Loucy (cell line): ENCODE measurements around the gene NOC2L.

Experiments used
- H2AFZ ChIP-seq: fragments of 200-600 bp; sonication (generic); 2 replicates; pipeline ENCODE4 v1.6.0; 2016; ENCODE audit warnings: antibody characterized with exemption, mild to moderate bottlenecking, low read length, moderate library complexity
- H3F3A ChIP-seq: fragments of 200-600 bp; 2 replicates; pipeline ENCODE4 v1.6.0; 2016; ENCODE audit warnings: antibody characterized with exemption, low read depth, mild to moderate bottlenecking
- H3K27me3 ChIP-seq: fragments of 200-600 bp; sonication (generic); 2 replicates; pipeline ENCODE4 v1.6.1; 2014; ENCODE audit warnings: low read length, mild to moderate bottlenecking; ENCODE audit not compliant: insufficient read depth, poor library complexity, severe bottlenecking
- H3K36me3 ChIP-seq: fragments of 200-600 bp; sonication (generic); 2 replicates; pipeline ENCODE4 v1.6.1; 2016; ENCODE audit warnings: low read length; ENCODE audit not compliant: insufficient read depth
- H3K4me1 ChIP-seq: fragments of 200-600 bp; sonication (generic); 2 replicates; pipeline ENCODE4 v1.5.1; 2014; ENCODE audit warnings: low read length, mild to moderate bottlenecking; ENCODE audit not compliant: insufficient read depth, poor library complexity, severe bottlenecking
- H3K4me2 ChIP-seq: fragments of 200-600 bp; sonication (generic); 2 replicates; pipeline ENCODE4 v1.6.0; 2014; ENCODE audit warnings: antibody characterized with exemption, low read length, low read depth, mild to moderate bottlenecking; ENCODE audit not compliant: poor library complexity, severe bottlenecking
- H3K4me3 ChIP-seq: fragments of 200-600 bp; sonication (generic); 2 replicates; pipeline ENCODE4 v1.5.1; 2014; ENCODE audit warnings: low read length, mild to moderate bottlenecking, mixed read lengths; ENCODE audit not compliant: poor library complexity, severe bottlenecking
- H3K79me2 ChIP-seq: fragments of 200-600 bp; sonication (generic); 2 replicates; pipeline ENCODE4 v1.6.1; 2014; ENCODE audit warnings: low read length; ENCODE audit not compliant: insufficient read depth
- H3K9ac ChIP-seq: fragments of 200-600 bp; sonication (generic); 2 replicates; pipeline ENCODE4 v1.6.0; 2014; ENCODE audit warnings: mild to moderate bottlenecking, low read depth, low read length, moderate library complexity; ENCODE audit not compliant: poor library complexity, severe bottlenecking
- H3K9me2 ChIP-seq: fragments of 200-600 bp; sonication (generic); replicated peaks from 2 replicates; pipeline ENCODE4 v1.6.1; 2016; ENCODE audit warnings: low read depth, low read length, mixed read lengths
- H3K9me3 ChIP-seq: fragments of 200-600 bp; sonication (generic); 2 replicates; pipeline ENCODE4 v1.6.1; 2014; ENCODE audit warnings: mild to moderate bottlenecking, antibody characterized with exemption, low read length, low read depth; ENCODE audit not compliant: insufficient read depth
- H4K20me1 ChIP-seq: fragments of 200-600 bp; sonication (generic); 2 replicates; pipeline ENCODE4 v1.6.0; 2014; ENCODE audit warnings: antibody characterized with exemption, low read length, mild to moderate bottlenecking; ENCODE audit not compliant: insufficient read depth, poor library complexity, severe bottlenecking
- CTCF ChIP-seq: fragments of 200-600 bp; sonication (generic); conservative IDR thresholded peaks from 2 replicates; pipeline ENCODE4 v1.5.1; 2014; ENCODE audit warnings: mild to moderate bottlenecking, antibody characterized with exemption, low read length
- EZH2phosphoT487 ChIP-seq: fragments of 200-600 bp; IDR thresholded peaks from 2 replicates; pipeline ENCODE4 v1.6.1; 2018; ENCODE audit warnings: antibody characterized with exemption, mild to moderate bottlenecking, moderate library complexity, borderline replicate concordance

The NOC2L gene

DNA sequence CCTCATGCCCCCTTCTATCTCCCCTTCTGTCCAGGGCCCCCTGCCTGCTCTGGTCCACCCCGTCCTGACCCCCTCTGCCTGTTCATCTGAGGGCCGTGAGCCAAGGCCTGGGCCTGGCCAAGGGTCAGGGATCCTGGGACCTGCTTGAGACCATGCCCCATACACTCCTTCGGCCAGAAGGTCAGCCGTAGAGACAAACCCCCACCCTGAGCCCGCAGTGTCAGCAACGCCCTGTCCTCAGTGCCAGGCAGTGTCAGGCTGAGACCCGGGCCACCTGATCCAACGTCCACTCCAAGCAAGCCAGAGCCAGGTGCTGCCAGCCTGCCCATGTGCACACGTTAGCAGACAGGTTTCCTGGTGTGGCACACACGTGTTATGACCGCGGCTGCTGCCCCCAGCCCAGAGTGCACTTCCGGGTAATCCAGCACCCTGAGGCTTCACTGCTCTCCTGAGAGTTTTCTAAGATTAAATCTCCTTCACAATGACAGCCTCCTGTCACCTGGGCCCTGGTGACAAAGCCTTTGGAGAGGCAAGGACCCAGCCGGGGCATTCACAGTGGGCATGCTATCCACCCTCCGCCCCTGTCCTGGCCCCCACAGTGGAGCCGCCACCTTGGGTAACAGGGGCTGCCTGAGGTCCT, 45.4 kb downstream of the NOC2L start:
- H4K20me1 ChIP-seq, result no peaks in the 10 kb centered on the region
- no peaks in the 10 kb centered on the region for H3K27me3 ChIP-seq
- no peaks in the 10 kb centered on the region for H3K79me2 ChIP-seq
- H3K9ac ChIP-seq, result no peak overlapping the region
- no peaks in the 10 kb centered on the region for H3F3A ChIP-seq
- no peaks in the 10 kb centered on the region for H3K9me2 ChIP-seq
- no peaks in the 10 kb centered on the region for H3K9me3 ChIP-seq
- H3K4me3 ChIP-seq, result no peak overlapping the region
- no peaks in the 10 kb centered on the region for H3K36me3 ChIP-seq
- TF ChIP-seq EZH2phosphoT487, result no peak
- no peak for TF ChIP-seq CTCF
- no peak overlapping the region for H2AFZ ChIP-seq
- no peak overlapping the region for H3K4me2 ChIP-seq
- peaks cover 8% of the 10 kb centered on the region for H3K4me1 ChIP-seq

- no peaks in the 10 kb centered on the region for H3K27me3 ChIP-seq
- no peak overlapping the region for H3K9ac ChIP-seq
- no peaks in the 10 kb centered on the region for H3K9me2 ChIP-seq
- no peak for TF ChIP-seq EZH2phosphoT487
- TF ChIP-seq CTCF, result no peak
- peaks cover 8% of the 10 kb centered on the region for H3K4me1 ChIP-seq
- no peaks in the 10 kb centered on the region for H3K9me3 ChIP-seq
- no peaks in the 10 kb centered on the region for H3K36me3 ChIP-seq
- peak overlapping the region; percentile 15 for H3K4me2 ChIP-seq
- no peaks in the 10 kb centered on the region for H3K79me2 ChIP-seq
- no peaks in the 10 kb centered on the region for H4K20me1 ChIP-seq
- H3K4me3 ChIP-seq, result no peak overlapping the region
- H3F3A ChIP-seq, result no peaks in the 10 kb centered on the region
- H2AFZ ChIP-seq, result no peak overlapping the region
These were observed 46.2 kb downstream of the NOC2L start for GRCh38 chr1:912740-913301.

DNA sequence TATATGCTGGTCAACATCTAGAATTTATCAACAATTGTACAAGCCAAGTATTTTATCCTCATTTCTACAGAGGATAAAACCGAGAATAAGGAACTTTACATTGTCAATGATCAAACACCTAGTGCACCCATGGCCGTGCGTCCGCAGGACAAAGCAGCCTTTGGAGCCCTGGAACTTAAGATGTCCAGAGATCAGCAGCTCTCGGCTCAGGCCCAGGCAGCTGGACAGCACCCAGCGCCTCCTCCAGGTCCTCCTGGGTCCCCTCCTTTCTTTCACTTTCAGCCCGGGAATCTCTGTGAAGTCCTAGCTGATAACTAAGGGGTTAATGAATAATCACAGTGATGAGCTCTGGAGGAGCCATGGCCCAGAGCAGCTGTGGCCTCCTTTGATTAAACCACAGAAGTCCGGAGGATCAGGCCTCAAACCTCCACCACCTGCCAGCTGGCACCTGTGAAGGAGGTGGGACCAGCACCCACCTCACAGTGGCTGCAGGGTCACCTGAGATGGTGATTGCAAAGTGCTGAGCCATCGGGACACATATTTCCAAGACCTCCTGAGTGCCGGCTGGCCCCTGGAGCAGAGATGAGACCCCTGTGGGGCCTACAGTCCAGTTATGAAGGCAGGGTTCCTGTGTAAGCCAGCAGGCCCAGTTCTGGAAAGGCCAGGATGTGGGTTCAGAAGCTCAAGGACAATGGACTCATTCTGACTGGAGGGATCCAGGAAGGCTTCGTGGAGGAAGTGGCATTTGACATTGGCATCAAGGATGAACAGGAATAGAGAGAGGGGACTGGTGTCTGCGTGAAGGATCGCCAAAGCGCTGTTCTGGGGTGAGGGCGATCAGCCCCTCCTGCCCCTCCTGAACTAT, 46.9 kb downstream of the NOC2L start:
- TF ChIP-seq EZH2phosphoT487 (no peak), CTCF (no peak)
- Histone ChIP-seq H3K36me3 (no peaks in the 10 kb centered on the region), H3K9me3 (no peaks in the 10 kb centered on the region), H3F3A (no peaks in the 10 kb centered on the region), H3K4me3 (no peak overlapping the region), H3K4me1 (peaks cover 8% of the 10 kb centered on the region), H3K79me2 (no peaks in the 10 kb centered on the region), H2AFZ (no peak overlapping the region), H4K20me1 (no peaks in the 10 kb centered on the region), H3K9me2 (no peaks in the 10 kb centered on the region), H3K27me3 (no peaks in the 10 kb centered on the region), H3K9ac (no peak overlapping the region), H3K4me2 (peak overlapping the region; percentile 15)
